ENCODE results near the gene SOX13. TPM values are rescaled to one million over a fixed set of nuclear protein-coding genes. Genes with fewer than 3 reads are reported as not detected.

Gene SOX13
- polyA plus RNA-seq, 3 donors = 0.52 TPM; not detected in 2

GRCh38 chr1:204051258-204051657 lies 21.7 kb upstream of the SOX13 start:
- Histone ChIP-seq H3K79me2 (ENCODE audit: insufficient read depth, low read length) (no peaks in the 10 kb centered on the region), H3K4me3 (replicated peaks in 1 of 3; ENCODE audit: low read depth in 2 of 3, low read length in 3 of 3) (no peak overlapping the region), H3K4me1 (ENCODE audit: control insufficient read depth in 1 of 2, insufficient read depth in 2 of 2, low read length in 2 of 2) (no peaks in the 10 kb centered on the region), H3K27ac (ENCODE audit: low read depth in 1 of 2, low read length in 2 of 2) (no peak overlapping the region), H3K9ac (ENCODE audit: insufficient read depth, low read length, poor library complexity, severe bottlenecking) (no peak overlapping the region), H3K36me3 (replicated peaks in 1 of 2; ENCODE audit: control insufficient read depth in 1 of 2, insufficient read depth in 2 of 2, low read length in 2 of 2) (no peaks in the 10 kb centered on the region), H3K27me3 (ENCODE audit: control insufficient read depth in 2 of 2, insufficient read depth in 2 of 2, low read length in 2 of 2) (no peaks in the 10 kb centered on the region), H3K4me2 (replicated peaks; ENCODE audit: extremely low read depth, low read length, poor library complexity, severe bottlenecking) (no peak overlapping the region), H4K20me1 (ENCODE audit: insufficient read depth, low read length) (no peaks in the 10 kb centered on the region), H2AFZ (ENCODE audit: insufficient read depth, low read depth, low read length, poor library complexity, severe bottlenecking) (no peak overlapping the region), H3K9me3 (replicated peaks in 1 of 2; ENCODE audit: control insufficient read depth in 1 of 2, insufficient read depth in 1 of 2, low read length in 2 of 2) (no peaks in the 10 kb centered on the region)
- H3K9me3 Mint-ChIP-seq = no peaks in the 10 kb centered on the region
- intact Hi-C loops (cut with micrococcal nuclease) = no loop called here
- H3K4me3 Mint-ChIP-seq = no peak overlapping the region
- H3K27ac Mint-ChIP-seq = no peak overlapping the region
- no peak for TF ChIP-seq CTCF (IDR thresholded peaks at IDR 0.05)
- no peaks in the 10 kb centered on the region for H3K4me1 Mint-ChIP-seq
- peaks cover 4 to 13% (median 9%) of the 10 kb centered on the region in 3 donors for H3K27me3 Mint-ChIP-seq (ENCODE audit: low read depth in 3 of 3)
- no peaks in the 10 kb centered on the region for H3K36me3 Mint-ChIP-seq
- no peak for DNase-seq
- 79% methylated on average over 2 of the region's 5 CpGs for WGBS (ENCODE audit: insufficient coverage)

- no peak overlapping the region for H3K4me2 ChIP-seq (replicated peaks; ENCODE audit: extremely low read depth, low read length, poor library complexity, severe bottlenecking)
- no peak overlapping the region for H3K9ac ChIP-seq (ENCODE audit: insufficient read depth, low read length, poor library complexity, severe bottlenecking)
- DNase-seq = no peak
- no peaks in the 10 kb centered on the region for H3K4me1 Mint-ChIP-seq
- H3K36me3 Mint-ChIP-seq = no peaks in the 10 kb centered on the region
- no peaks in the 10 kb centered on the region for H3K4me1 ChIP-seq (ENCODE audit: control insufficient read depth in 1 of 2, insufficient read depth in 2 of 2, low read length in 2 of 2)
- peaks cover 5 to 13% (median 9%) of the 10 kb centered on the region in 3 donors for H3K27me3 Mint-ChIP-seq (ENCODE audit: low read depth in 3 of 3)
- H3K36me3 ChIP-seq (replicated peaks in 1 of 2; ENCODE audit: control insufficient read depth in 1 of 2, insufficient read depth in 2 of 2, low read length in 2 of 2) = no peaks in the 10 kb centered on the region
- no peak overlapping the region for H3K4me3 ChIP-seq (replicated peaks in 1 of 3; ENCODE audit: low read depth in 2 of 3, low read length in 3 of 3)
- H3K27ac ChIP-seq (ENCODE audit: low read depth in 1 of 2, low read length in 2 of 2) = no peak overlapping the region
- no peak overlapping the region for H3K4me3 Mint-ChIP-seq
- no peak for TF ChIP-seq CTCF (IDR thresholded peaks at IDR 0.05)
- no peaks in the 10 kb centered on the region for H3K27me3 ChIP-seq (ENCODE audit: control insufficient read depth in 2 of 2, insufficient read depth in 2 of 2, low read length in 2 of 2)
- H3K79me2 ChIP-seq (ENCODE audit: insufficient read depth, low read length) = no peaks in the 10 kb centered on the region
- intact Hi-C loops (cut with micrococcal nuclease) = no loop called here
- no peak overlapping the region for H3K27ac Mint-ChIP-seq
- no peaks in the 10 kb centered on the region for H3K9me3 ChIP-seq (replicated peaks in 1 of 2; ENCODE audit: control insufficient read depth in 1 of 2, insufficient read depth in 1 of 2, low read length in 2 of 2)
- no peaks in the 10 kb centered on the region for H3K9me3 Mint-ChIP-seq
- H2AFZ ChIP-seq (ENCODE audit: insufficient read depth, low read depth, low read length, poor library complexity, severe bottlenecking) = no peak overlapping the region
- no peaks in the 10 kb centered on the region for H4K20me1 ChIP-seq (ENCODE audit: insufficient read depth, low read length)
Measured at GRCh38 chr1:204051718-204052117, 21.2 kb upstream of the SOX13 start.

All from CD14-positive monocyte (primary cell).